ENCODE measurements around the gene CDC25B. TPM values are rescaled to one million over a fixed set of nuclear protein-coding genes. Genes with fewer than 3 reads are reported as not detected.

The CDC25B gene
- total RNA-seq, 3 donors from 2014 or later, result 18.1 to 25.0 (median 22.0) TPM

DNA sequence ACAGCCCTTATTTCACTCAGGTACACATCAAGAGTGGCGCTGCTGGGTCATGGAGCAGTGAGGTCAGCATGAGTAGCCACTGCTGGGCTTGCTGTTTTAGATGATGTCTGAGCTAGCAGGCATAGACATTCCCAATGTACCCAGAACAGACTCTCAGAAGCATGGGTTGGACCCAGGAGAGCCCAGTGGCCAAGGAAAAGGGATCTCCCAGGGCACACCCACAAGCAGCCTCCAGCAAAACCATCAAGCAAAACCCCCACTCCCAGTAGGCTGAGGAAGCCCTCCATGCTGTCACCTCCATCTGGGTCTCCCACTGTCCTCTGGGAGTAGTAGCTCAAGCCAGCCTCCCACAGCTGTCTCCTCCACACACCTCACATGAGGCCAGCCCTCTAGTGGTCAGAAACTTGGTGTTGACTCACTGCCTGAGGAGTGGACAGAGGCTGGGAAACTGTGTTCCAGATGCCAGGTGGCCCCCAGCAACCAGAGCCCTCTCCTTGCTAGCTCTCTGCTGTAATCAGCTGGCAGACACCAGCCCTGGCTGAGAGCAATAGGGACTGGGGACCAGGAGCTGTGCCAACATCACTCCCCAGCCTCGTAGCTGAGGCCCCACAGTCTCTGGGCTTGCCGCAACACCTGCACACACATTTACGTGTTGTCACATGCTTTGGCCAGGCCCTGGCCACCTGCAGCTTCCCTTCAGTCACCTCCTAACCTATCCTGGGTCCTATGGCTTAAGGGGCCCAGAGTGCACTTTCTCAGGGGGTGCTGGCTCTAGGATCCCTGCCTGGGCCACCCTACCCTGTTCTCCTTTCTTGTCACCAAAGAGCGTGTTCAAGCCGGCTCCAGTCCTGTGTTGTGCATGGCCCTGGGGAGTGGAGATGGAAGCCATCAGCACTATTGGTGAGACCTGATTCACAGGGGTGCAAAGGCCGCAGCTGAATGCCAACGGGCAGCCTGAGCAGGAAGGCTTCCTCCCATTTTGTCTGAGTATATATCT lies 22.3 kb downstream of the CDC25B start:
- H3K36me3 ChIP-seq, result peaks cover under 1% of the 10 kb centered on the region
- DNase-seq (ENCODE audit: low spot score in 2 of 2), result peak in 1 of 2 donors; percentile 67
- TF ChIP-seq POLR2A (IDR thresholded peaks at IDR 0.05) (no peak), POLR2AphosphoS5 (IDR thresholded peaks at IDR 0.05) (no peak)
- TF ChIP-seq, protein P1, sequence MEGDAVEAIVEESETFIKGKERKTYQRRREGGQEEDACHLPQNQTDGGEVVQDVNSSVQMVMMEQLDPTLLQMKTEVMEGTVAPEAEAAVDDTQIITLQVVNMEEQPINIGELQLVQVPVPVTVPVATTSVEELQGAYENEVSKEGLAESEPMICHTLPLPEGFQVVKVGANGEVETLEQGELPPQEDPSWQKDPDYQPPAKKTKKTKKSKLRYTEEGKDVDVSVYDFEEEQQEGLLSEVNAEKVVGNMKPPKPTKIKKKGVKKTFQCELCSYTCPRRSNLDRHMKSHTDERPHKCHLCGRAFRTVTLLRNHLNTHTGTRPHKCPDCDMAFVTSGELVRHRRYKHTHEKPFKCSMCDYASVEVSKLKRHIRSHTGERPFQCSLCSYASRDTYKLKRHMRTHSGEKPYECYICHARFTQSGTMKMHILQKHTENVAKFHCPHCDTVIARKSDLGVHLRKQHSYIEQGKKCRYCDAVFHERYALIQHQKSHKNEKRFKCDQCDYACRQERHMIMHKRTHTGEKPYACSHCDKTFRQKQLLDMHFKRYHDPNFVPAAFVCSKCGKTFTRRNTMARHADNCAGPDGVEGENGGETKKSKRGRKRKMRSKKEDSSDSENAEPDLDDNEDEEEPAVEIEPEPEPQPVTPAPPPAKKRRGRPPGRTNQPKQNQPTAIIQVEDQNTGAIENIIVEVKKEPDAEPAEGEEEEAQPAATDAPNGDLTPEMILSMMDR (IDR thresholded peaks at IDR 0.05), result peak; percentile 52 to 73 (median 62)
- H3K27me3 ChIP-seq, result no peaks in the 10 kb centered on the region
- no peaks in the 10 kb centered on the region for H3K9me3 ChIP-seq
- intact Hi-C loops (cut with DNase I; ENCODE audit: low total_unique reads), result loop anchor here (10.0 kb wide), 1 partner anchor 116 kb away; no protein-coding TSS in a partner anchor
- H3K4me1 ChIP-seq, result peaks cover 0 to 4% of the 10 kb centered on the region in 2 donors
- no peak overlapping the region for H3K4me3 ChIP-seq
- peak overlapping the region; percentile 31 to 75 for H3K27ac ChIP-seq

DNA sequence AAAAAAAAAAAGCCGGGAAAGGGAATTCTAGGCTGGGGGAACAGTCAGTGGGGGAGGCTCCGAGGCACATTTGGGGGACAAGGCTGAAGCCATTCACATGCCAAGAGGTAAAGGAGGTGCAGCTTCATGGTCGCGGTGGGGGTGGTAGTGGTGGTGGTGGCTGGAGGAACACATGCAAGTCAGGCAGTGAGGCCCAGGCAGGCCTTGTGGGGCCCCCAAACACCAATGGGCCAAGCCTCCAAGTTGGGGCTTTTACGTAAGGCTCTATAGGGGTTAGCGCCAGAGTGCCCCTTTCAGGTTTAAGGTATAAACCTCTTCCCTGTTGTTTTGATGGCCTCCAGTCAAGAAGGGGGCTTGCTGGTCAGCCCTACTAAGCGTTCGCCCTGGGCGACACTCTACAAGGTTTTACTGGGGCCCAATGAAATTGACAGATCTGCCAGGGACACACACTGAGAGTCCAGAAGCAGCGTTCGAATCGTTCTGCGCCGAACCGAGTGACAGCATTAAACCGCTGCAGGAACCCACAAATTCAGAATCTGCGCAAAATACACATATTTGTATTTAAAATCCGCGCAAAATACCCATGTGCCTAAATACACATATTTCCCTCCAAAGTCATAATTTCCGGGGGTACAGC lies 23.4 kb downstream of the CDC25B start:
- Histone ChIP-seq H3K36me3 (peaks cover 7% of the 10 kb centered on the region), H3K9me3 (no peaks in the 10 kb centered on the region), H3K27ac (peak overlapping the region; percentile 96 to 98), H3K4me1 (peaks cover 0 to 4% of the 10 kb centered on the region in 2 donors), H3K27me3 (no peaks in the 10 kb centered on the region), H3K4me3 (peak overlapping the region; percentile 74 to 84 (median 77))
- intact Hi-C loops (cut with DNase I; ENCODE audit: low total_unique reads), result loop anchor here (2.0 to 10.0 kb wide), 2 partner anchors 35 to 115 kb away; no protein-coding TSS in a partner anchor
- DNase-seq (ENCODE audit: low spot score in 2 of 2), result no peak
- TF ChIP-seq POLR2A (IDR thresholded peaks at IDR 0.05) (no peak), POLR2AphosphoS5 (IDR thresholded peaks at IDR 0.05) (no peak)
- TF ChIP-seq, protein P1 (IDR thresholded peaks at IDR 0.05), result no peak

DNA sequence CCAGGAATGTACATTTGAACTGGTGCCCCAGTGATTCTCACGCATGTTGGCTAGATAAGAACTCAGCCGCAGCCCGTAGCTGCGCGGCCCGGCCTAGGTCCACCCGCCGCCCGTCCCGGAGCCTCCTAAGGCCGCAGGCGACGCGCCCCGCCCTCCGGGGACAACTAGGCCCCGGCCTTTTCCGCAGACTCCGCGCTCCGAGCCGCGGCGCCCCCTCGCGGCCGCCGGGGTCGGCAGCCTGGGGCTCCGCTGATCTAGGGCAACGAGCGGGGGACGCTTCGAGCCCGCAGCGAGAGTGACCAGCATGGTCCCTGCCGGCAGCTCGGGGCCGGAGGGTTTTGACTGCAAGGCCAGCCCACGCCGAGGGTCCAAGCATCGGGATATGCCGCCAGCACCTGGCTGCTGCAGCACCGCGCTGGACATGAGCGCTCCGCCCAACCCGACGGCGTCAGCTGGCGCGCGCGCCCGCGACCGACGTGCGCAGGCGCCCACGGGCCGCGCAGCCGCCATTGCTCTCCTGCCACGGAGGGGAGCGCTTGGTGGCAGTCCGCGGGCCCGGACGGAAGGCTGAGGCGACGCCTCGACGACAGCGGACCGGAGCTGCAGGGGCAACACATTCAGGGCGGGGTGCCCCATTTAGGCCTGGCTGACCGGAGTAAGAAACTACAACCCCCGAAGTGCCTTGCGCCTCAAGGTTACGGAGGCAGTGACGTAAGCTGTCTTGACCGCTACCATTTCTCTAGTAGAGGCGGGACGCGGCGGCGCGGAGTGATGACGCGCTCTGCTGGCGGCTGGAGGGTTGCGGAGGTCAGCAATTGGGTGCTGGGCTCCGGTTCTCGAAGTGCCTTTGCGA lies 24.2 kb downstream of the CDC25B start, which contains the start of gene AP5S1:
Gene AP5S1 (plus strand): TSS at position 500 of the 853 bp plus-strand sequence. CDS start 1,571 bp downstream, outside the sequence.
- DNase-seq (ENCODE audit: low spot score in 2 of 2), result peak; percentile 96
- H3K27ac ChIP-seq, result peak within 1 kb of the TSS; percentile 96 to 98
- no peaks in the 10 kb centered on the region for H3K9me3 ChIP-seq
- peak; percentile 89 to 92 (median 91) for TF ChIP-seq POLR2AphosphoS5 (IDR thresholded peaks at IDR 0.05)
- peak; percentile 62 for TF ChIP-seq POLR2A (IDR thresholded peaks at IDR 0.05)
- TF ChIP-seq, protein P1 (IDR thresholded peaks at IDR 0.05), result peak; percentile 94 to 100 (median 99)
- H3K4me3 ChIP-seq, result peak within 1 kb of the TSS; percentile 74 to 84 (median 77)
- H3K36me3 ChIP-seq, result peaks cover 7% of the 10 kb centered on the region
- H3K4me1 ChIP-seq, result peaks cover 0 to 4% of the 10 kb centered on the region in 2 donors
- intact Hi-C loops (cut with DNase I; ENCODE audit: low total_unique reads), result loop anchor here (2.0 kb wide), 1 partner anchor 35 kb away; no protein-coding TSS in a partner anchor
- H3K27me3 ChIP-seq, result no peaks in the 10 kb centered on the region

DNA sequence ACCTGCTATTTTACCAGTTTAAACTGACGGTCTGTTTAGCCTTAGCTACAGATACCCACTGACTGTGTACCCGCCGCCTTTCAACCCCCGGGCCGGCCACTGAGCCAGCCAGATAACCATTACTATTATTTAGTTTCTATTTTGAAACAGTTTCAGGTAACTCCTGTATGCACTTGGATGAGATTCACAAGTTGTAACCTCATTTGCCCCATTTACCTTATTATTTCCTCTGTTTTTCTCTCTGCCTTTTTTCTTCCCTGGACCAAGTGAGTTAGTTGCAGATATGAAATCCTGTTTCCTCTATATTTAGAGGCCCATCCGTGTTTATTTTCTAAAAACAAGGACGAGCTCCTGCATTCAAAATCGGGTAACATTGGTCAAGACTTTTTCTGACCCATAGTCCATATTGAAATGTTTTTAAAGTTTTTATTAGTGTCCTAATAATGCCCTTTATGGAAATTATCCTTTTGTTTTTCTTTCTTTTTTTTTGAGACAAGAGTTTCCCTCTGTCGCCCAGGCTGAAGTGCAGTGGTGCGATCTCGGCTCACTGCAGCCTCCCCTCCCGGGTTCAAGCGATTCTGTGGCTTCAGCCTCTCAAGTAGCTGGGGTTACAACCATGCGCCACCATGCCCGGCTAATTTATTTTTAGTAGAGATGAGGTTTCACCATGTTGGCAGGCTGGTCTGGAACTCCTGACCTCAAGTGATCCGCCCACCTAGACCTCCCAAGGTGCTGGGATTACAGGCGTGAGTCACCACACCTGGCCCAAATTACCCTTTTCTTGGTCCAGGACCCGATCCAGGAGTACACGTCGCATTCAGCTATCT lies 25.0 kb downstream of the CDC25B start:
- H3K36me3 ChIP-seq, result peaks cover 7% of the 10 kb centered on the region
- no peaks in the 10 kb centered on the region for H3K27me3 ChIP-seq
- peaks cover 0 to 4% of the 10 kb centered on the region in 2 donors for H3K4me1 ChIP-seq
- TF ChIP-seq POLR2AphosphoS5 (IDR thresholded peaks at IDR 0.05) (no peak), POLR2A (IDR thresholded peaks at IDR 0.05) (no peak)
- TF ChIP-seq, protein P1 (IDR thresholded peaks at IDR 0.05), result no peak
- intact Hi-C loops (cut with DNase I; ENCODE audit: low total_unique reads), result loop anchor here (2.0 kb wide), 1 partner anchor 36 kb away; no protein-coding TSS in a partner anchor
- peak overlapping the region; percentile 96 to 98 for H3K27ac ChIP-seq
- H3K4me3 ChIP-seq, result peak overlapping the region; percentile 74 to 84 (median 77)
- DNase-seq (ENCODE audit: low spot score in 2 of 2), result no peak
- H3K9me3 ChIP-seq, result no peaks in the 10 kb centered on the region

All from breast epithelium (tissue), 4 donors.